Testis (tissue), 2 donors: ENCODE results near the gene SLC22A23.

Experiments used
- POLR2A ChIP-seq: fragments of 450-650 bp; IDR thresholded peaks from one replicate; pipeline ENCODE4 v1.6.1; 2017; ENCODE audit warnings: antibody characterized with exemption, mild to moderate bottlenecking, moderate library complexity
- TF ChIP-seq, protein P1 (sequence below), 3 experiments: fragments of 450-650 bp in 2 of 3; fragments of 200-600 bp in 1 of 3; sonication (generic) in 1 of 3; IDR thresholded peaks; one replicate each; pipeline ENCODE4 v1.5.1; 2016 to 2019; ENCODE audit warnings: antibody characterized with exemption in 3 of 3, mild to moderate bottlenecking in 2 of 3, moderate library complexity in 1 of 3

DNA sequence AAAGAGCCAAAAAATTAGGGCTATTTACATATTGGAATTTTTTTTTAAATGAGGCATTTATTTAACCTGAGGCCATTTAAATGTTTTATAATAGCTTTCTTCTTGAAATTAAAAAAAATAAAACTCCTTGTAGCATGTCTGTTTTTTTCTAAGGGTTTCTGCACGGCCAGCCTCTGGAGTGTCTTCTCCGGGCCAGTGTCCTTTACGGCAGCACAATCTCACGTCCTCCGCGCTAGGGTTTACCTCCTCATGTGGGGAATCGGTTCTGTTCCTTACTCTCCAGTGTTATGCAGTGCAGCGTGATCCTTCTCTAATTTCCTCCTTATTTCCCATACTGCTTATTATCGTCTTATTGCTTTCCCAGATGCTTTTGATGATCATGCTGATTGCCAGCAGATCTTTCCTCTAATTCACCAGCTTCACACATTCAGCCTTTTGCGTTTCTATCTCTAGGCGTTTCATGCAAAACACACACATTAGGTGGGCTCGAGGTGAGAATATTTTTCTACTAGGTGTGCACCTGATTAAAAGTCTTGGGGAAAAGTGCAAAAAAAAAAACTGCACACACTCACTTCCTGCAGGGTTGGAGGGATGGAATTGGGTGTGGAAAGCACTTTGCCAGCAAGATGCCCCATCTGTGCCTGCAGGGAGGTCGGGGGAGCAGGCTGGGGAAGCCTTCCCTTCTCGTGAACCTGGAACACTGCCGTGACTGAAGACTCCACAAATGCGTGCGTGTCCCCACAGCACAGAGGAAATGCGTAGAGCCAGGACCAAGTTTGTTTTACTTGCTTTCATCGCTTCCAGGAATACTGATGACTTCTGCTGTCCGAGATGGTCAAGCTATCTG is 142.0 kb downstream of the SLC22A23 start:
- TF ChIP-seq, protein P1, sequence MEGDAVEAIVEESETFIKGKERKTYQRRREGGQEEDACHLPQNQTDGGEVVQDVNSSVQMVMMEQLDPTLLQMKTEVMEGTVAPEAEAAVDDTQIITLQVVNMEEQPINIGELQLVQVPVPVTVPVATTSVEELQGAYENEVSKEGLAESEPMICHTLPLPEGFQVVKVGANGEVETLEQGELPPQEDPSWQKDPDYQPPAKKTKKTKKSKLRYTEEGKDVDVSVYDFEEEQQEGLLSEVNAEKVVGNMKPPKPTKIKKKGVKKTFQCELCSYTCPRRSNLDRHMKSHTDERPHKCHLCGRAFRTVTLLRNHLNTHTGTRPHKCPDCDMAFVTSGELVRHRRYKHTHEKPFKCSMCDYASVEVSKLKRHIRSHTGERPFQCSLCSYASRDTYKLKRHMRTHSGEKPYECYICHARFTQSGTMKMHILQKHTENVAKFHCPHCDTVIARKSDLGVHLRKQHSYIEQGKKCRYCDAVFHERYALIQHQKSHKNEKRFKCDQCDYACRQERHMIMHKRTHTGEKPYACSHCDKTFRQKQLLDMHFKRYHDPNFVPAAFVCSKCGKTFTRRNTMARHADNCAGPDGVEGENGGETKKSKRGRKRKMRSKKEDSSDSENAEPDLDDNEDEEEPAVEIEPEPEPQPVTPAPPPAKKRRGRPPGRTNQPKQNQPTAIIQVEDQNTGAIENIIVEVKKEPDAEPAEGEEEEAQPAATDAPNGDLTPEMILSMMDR (IDR thresholded peaks at IDR 0.05): no peak
- TF ChIP-seq POLR2A: no peak
